Endothelial cell of umbilical vein (primary cell): ENCODE data around the gene CLIC5. TPM values are rescaled to one million over a fixed set of nuclear protein-coding genes. Genes with fewer than 3 reads are reported as not detected.

Source experiments
- BruUV-seq: library from RNA; stranded (reverse); fragments of 400-500 nt; replicated peaks from 2 replicates; lab custom pipeline; 2021; lab: Mats Ljungman, UMichigan
- CTCF ChIA-PET: fragments of 300-600, 350-600 bp; sonication (Branson Sonifier 250); formaldehyde crosslinking; loops from one replicate; lab custom pipeline; 2021; ENCODE audit warnings: antibody characterized with exemption, inconsistent platforms; lab: Charles Lee
- POLR2A ChIA-PET: fragments of 300-600, 350-600 bp; sonication (Branson Sonifier 250); formaldehyde crosslinking; loops from one replicate; lab custom pipeline; 2021; ENCODE audit warnings: antibody characterized with exemption, inconsistent platforms; lab: Charles Lee
- DNase-seq: peaks from one replicate; pipeline ENCODE4 v3.0.0-alpha.2; 2011; ENCODE audit warnings: low read depth, low spot score
- FAIRE-seq: peaks from 2 replicates; lab custom pipeline; 2011; peaks lifted over from hg19 to GRCh38; lab: Jason Lieb, UNC
- H2AFZ ChIP-seq: 2 replicates; pipeline ENCODE4 v1.6.0; 2012; ENCODE audit warnings: low read depth, low read length, control low read depth, inconsistent platforms
- H3K27ac ChIP-seq: 2 replicates; pipeline ENCODE4 v1.5.1; 2011; ENCODE audit warnings: low read depth, mild to moderate bottlenecking, control low read depth, low read length, moderate library complexity; ENCODE audit not compliant: insufficient read depth
- H3K27me3 ChIP-seq, 2 experiments: 2 replicates each; pipeline versions ENCODE4 v1.6.0 to v1.6.1; 2011; ENCODE audit warnings: low read length in 2 of 2, mixed read lengths in 1 of 2; ENCODE audit not compliant: control insufficient read depth in 2 of 2, insufficient read depth in 2 of 2
- H3K36me3 ChIP-seq, 2 experiments: 2 replicates in 1 of 2; 3 replicates in 1 of 2; pipeline ENCODE4 v1.5.1; 2011; ENCODE audit warnings: low read length in 2 of 2, mild to moderate bottlenecking in 1 of 2, moderate library complexity in 1 of 2; ENCODE audit not compliant: control insufficient read depth in 2 of 2, insufficient read depth in 2 of 2; ENCODE audit errors: extremely low read depth in 1 of 2
- H3K4me1 ChIP-seq: 3 replicates; pipeline ENCODE4 v1.5.1; 2011; ENCODE audit warnings: mild to moderate bottlenecking, low read length; ENCODE audit not compliant: control insufficient read depth, insufficient read depth; ENCODE audit errors: extremely low read depth
- H3K4me2 ChIP-seq: 2 replicates; pipeline ENCODE4 v1.6.1; 2011; ENCODE audit warnings: low read length, control low read depth, mixed read lengths; ENCODE audit not compliant: insufficient read depth
- H3K4me3 ChIP-seq, 3 experiments: fragments of 200-600 bp in 1 of 3; sonication (generic), shearing (Covaris generic) in 1 of 3; replicated peaks in 1 of 3; 2 replicates each; pipeline ENCODE4 v1.5.1; 2011 to 2016; ENCODE audit warnings: control low read depth in 3 of 3, low read length in 3 of 3, mild to moderate bottlenecking in 2 of 3, inconsistent platforms in 1 of 3, low read depth in 1 of 3, moderate library complexity in 1 of 3; ENCODE audit not compliant: insufficient read depth in 1 of 3
- H3K79me2 ChIP-seq: 2 replicates; pipeline ENCODE4 v1.6.0; 2012; ENCODE audit warnings: low read length, inconsistent platforms; ENCODE audit not compliant: control insufficient read depth, insufficient read depth
- H3K9ac ChIP-seq: replicated peaks from 2 replicates; pipeline ENCODE3; 2011; ENCODE audit warnings: low read length, control low read depth; ENCODE audit not compliant: insufficient read depth; ENCODE audit errors: extremely low read depth
- H3K9me1 ChIP-seq: replicated peaks from 3 replicates; pipeline ENCODE4 v1.6.0; 2011; ENCODE audit warnings: mild to moderate bottlenecking, low read length; ENCODE audit not compliant: control insufficient read depth, insufficient read depth; ENCODE audit errors: extremely low read depth
- H3K9me3 ChIP-seq: replicated peaks from 2 replicates; pipeline ENCODE4 v1.5.1; 2012; ENCODE audit warnings: low read length, inconsistent platforms; ENCODE audit not compliant: control insufficient read depth, insufficient read depth
- H4K20me1 ChIP-seq: replicated peaks from 2 replicates; pipeline ENCODE3; 2011; ENCODE audit warnings: mild to moderate bottlenecking, low read length; ENCODE audit not compliant: control insufficient read depth, insufficient read depth; ENCODE audit errors: extremely low read depth
- CTCF ChIP-seq, 2 donors: IDR thresholded peaks; 1 replicate in 1 of 2; 2 replicates in 1 of 2; pipeline ENCODE4 v1.5.1; 2011; ENCODE audit warnings: low read length in 2 of 2, mild to moderate bottlenecking in 2 of 2, moderate library complexity in 2 of 2, control low read depth in 1 of 2, inconsistent platforms in 1 of 2, low read depth in 1 of 2; ENCODE audit not compliant: insufficient read depth in 1 of 2; ENCODE audit errors: extremely low read depth in 1 of 2
- FOS ChIP-seq: IDR thresholded peaks from 2 replicates; pipeline ENCODE4 v1.6.1; 2011; ENCODE audit warnings: mild to moderate bottlenecking, low read length, moderate library complexity, borderline replicate concordance; ENCODE audit not compliant: insufficient read depth
- MAX ChIP-seq: IDR thresholded peaks from 2 replicates; pipeline ENCODE4 v1.6.1; 2011; ENCODE audit not compliant: insufficient read depth, insufficient read length
- POLR2AphosphoS5 ChIP-seq: IDR thresholded peaks from 2 replicates; pipeline ENCODE4 v1.6.1; 2012; ENCODE audit warnings: low read depth, mild to moderate bottlenecking, control low read depth, low read length, moderate library complexity; ENCODE audit not compliant: insufficient read depth
- dilution Hi-C: fragments of 300-500 bp; cut with MboI; formaldehyde crosslinking; loops from one replicate; pipeline ENCODE4 v1.15.0; 2019; ENCODE audit warnings: low sequenced_read_pairs; ENCODE audit not compliant: extremely low pct_ligation_motif_present
- intact Hi-C: fragments of 100-400 bp; cut with micrococcal nuclease; formaldehyde crosslinking; loops from one replicate; pipeline ENCODE4 v1.10.0; 2022
- polyA plus RNA-seq, 4 experiments: library from polyadenylated mRNA; depleted of rRNA in 3 of 4; stranded (reverse) in 3 of 4; unstranded in 1 of 4; fragments of >200 nt; gene quantifications; 2 replicates each; pipeline versions ENCODE4 v1.2.1 to v1.2.3, GENCODE V29; 2011 to 2012; ENCODE audit warnings: missing spikeins in 1 of 4
- total RNA-seq: library from RNA; stranded (reverse); gene quantifications from 2 replicates; pipeline ENCODE4 v1.2.3, GENCODE V29; 2021

CLIC5 gene
- total and polyA plus RNA-seq, 2 donors (not counting 3 experiments of a cell fraction or from before 2014, with no cell fraction given): 0.07 TPM; not detected in 1

GRCh38 chr6:45895569-45895968, 120.1 kb downstream of the CLIC5 start:
- no peak overlapping the region for H2AFZ ChIP-seq
- H3K9ac ChIP-seq: no peak overlapping the region
- ChIA-PET CTCF (no interaction called here), POLR2A (no interaction called here)
- TF ChIP-seq FOS (no peak), CTCF (IDR thresholded peaks at IDR 0.05; ENCODE audit: extremely low read depth in 1 of 2, insufficient read depth in 1 of 2, low read depth in 1 of 2, low read length in 2 of 2) (no peak), POLR2AphosphoS5 (no peak)
- dilution Hi-C loops: no loop called here
- H3K27ac ChIP-seq: no peak overlapping the region
- no TSS peak for BruUV-seq
- no peaks in the 10 kb centered on the region for H3K79me2 ChIP-seq
- no peaks in the 10 kb centered on the region for H3K9me1 ChIP-seq
- no peaks in the 10 kb centered on the region for H3K27me3 ChIP-seq
- DNase-seq: no peak
- no peaks in the 10 kb centered on the region for H4K20me1 ChIP-seq
- no peaks in the 10 kb centered on the region for H3K4me1 ChIP-seq
- H3K4me3 ChIP-seq: no peak overlapping the region
- H3K36me3 ChIP-seq: no peaks in the 10 kb centered on the region
- no peak overlapping the region for H3K4me2 ChIP-seq
- no peaks in the 10 kb centered on the region for H3K9me3 ChIP-seq
- FAIRE-seq: no peak
- intact Hi-C loops: no loop called here

- POLR2A ChIA-PET: no interaction called here
Measured at GRCh38 chr6:45892696-45893245, 122.9 kb downstream of the CLIC5 start.

More at GRCh38 chr6:45892696-45893245, 122.9 kb downstream of the CLIC5 start:
- no TSS peak for BruUV-seq
- dilution Hi-C loops: no loop called here
- H3K4me2 ChIP-seq: no peak overlapping the region
- no peaks in the 10 kb centered on the region for H3K36me3 ChIP-seq
- H3K27me3 ChIP-seq: no peaks in the 10 kb centered on the region
- DNase-seq: no peak
- no peaks in the 10 kb centered on the region for H3K79me2 ChIP-seq
- FAIRE-seq: no peak
- no peak overlapping the region for H3K9ac ChIP-seq
- no peak overlapping the region for H3K27ac ChIP-seq
- H3K9me1 ChIP-seq: no peaks in the 10 kb centered on the region
- no peaks in the 10 kb centered on the region for H4K20me1 ChIP-seq
- H2AFZ ChIP-seq: no peak overlapping the region
- no peaks in the 10 kb centered on the region for H3K4me1 ChIP-seq
- H3K9me3 ChIP-seq: no peaks in the 10 kb centered on the region
- no peak overlapping the region for H3K4me3 ChIP-seq
- TF ChIP-seq MAX: no peak
- intact Hi-C loops: no loop called here
- CTCF ChIA-PET: interaction anchor here (0.6 to 1.3 kb wide), 2 partner anchors 12 to 1262 kb away, joined by 3 to 4 read pairs; no protein-coding TSS in a partner anchor
